Measurements from ENCODE around the gene ITPKC.

DNA sequence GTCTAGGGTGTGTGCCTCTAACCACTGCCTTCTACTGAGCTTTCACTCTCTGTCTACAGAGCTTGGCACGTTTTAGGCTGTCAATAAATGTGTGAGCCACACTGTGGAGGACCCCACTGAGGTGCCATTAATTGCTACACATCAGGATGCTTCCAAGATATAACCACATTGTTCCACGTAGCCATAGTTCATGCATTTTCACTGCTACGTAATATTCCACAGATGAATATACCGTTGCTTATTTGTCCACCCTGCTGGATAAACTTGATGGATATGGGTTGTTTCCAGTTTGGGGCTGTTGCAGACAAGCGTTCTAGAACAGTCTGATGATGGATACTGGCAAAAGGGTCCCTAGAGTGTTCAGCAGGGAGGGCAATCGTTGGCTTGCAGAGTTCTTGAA is 15.2 kb upstream of the ITPKC start:
- TF ChIP-seq POLR2A (IDR thresholded peaks at IDR 0.05; ENCODE audit: low read depth, low read length) (no peak), POLR2AphosphoS5 (IDR thresholded peaks at IDR 0.05; ENCODE audit: low read depth, low read length) (no peak), TAF1 (IDR thresholded peaks at IDR 0.05; ENCODE audit: borderline replicate concordance, low read depth, low read length) (no peak)

All from GM12892 (cell line).